ENCODE data around the gene KRTAP9-8.
"Not testable (repeated sequence)": the region's sequence is repeated elsewhere in the genome, so short reads cannot be mapped to it uniquely, and the experiment has no call there.

KRTAP9-8 gene

GRCh38 chr17:41212524-41213169 is 25.2 kb upstream of the KRTAP9-8 start:
- TF ChIP-seq CTCF (IDR thresholded peaks at IDR 0.05; ENCODE audit: low read depth, low read length, missing control alignments): no peak
- Histone ChIP-seq H3K27me3 (replicated peaks) (no peaks in the 10 kb centered on the region), H3K27ac (no peak overlapping the region), H3K36me3 (replicated peaks) (no peaks in the 10 kb centered on the region), H3K4me3 (ENCODE audit: low read depth, low read length) (no peak overlapping the region)
- no peak for DNase-seq
- in situ Hi-C loops (cut with HindIII; ENCODE audit: low pct_ligation_motif_present, low sequenced_read_pairs): no loop called here

- no peak overlapping the region for H3K4me3 ChIP-seq (ENCODE audit: low read depth, low read length)
These were observed 22.1 kb upstream of the KRTAP9-8 start for GRCh38 chr17:41215681-41216080.

GRCh38 chr17:41223821-41224220 is 14.0 kb upstream of the KRTAP9-8 start:
- no peak for DNase-seq
- in situ Hi-C loops (cut with HindIII; ENCODE audit: low pct_ligation_motif_present, low sequenced_read_pairs): no loop called here
- no peak overlapping the region for H3K4me3 ChIP-seq (ENCODE audit: low read depth, low read length)
- no peak overlapping the region for H3K27ac ChIP-seq
- H3K27me3 ChIP-seq (replicated peaks): no peaks in the 10 kb centered on the region
- H3K36me3 ChIP-seq (replicated peaks): no peaks in the 10 kb centered on the region
- TF ChIP-seq CTCF (IDR thresholded peaks at IDR 0.05; ENCODE audit: low read depth, low read length, missing control alignments): no peak

More at GRCh38 chr17:41215681-41216080, 22.1 kb upstream of the KRTAP9-8 start:
- H3K36me3 ChIP-seq (replicated peaks): no peaks in the 10 kb centered on the region
- no peak for TF ChIP-seq CTCF (IDR thresholded peaks at IDR 0.05; ENCODE audit: low read depth, low read length, missing control alignments)
- in situ Hi-C loops (cut with HindIII; ENCODE audit: low pct_ligation_motif_present, low sequenced_read_pairs): no loop called here
- DNase-seq: no peak
- no peak overlapping the region for H3K27ac ChIP-seq
- no peaks in the 10 kb centered on the region for H3K27me3 ChIP-seq (replicated peaks)

GRCh38 chr17:41226051-41226450 is 11.7 kb upstream of the KRTAP9-8 start:
- Histone ChIP-seq H3K4me3 (ENCODE audit: low read depth, low read length) (no peak overlapping the region), H3K27ac (no peak overlapping the region), H3K27me3 (replicated peaks) (no peaks in the 10 kb centered on the region), H3K36me3 (replicated peaks) (no peaks in the 10 kb centered on the region)
- no peak for TF ChIP-seq CTCF (IDR thresholded peaks at IDR 0.05; ENCODE audit: low read depth, low read length, missing control alignments)
- in situ Hi-C loops (cut with HindIII; ENCODE audit: low pct_ligation_motif_present, low sequenced_read_pairs): no loop called here
- no peak for DNase-seq

- H3K36me3 ChIP-seq (replicated peaks); H3K4me3 ChIP-seq (ENCODE audit: low read depth, low read length); H3K27ac ChIP-seq; in situ Hi-C loops (cut with HindIII; ENCODE audit: low pct_ligation_motif_present, low sequenced_read_pairs); H3K27me3 ChIP-seq (replicated peaks); DNase-seq: not testable (repeated sequence)
These were observed 11.2 kb upstream of the KRTAP9-8 start, which contains the start of gene KRTAP9-2 for GRCh38 chr17:41226598-41227095. KRTAP9-2 (plus strand) TSS chr17:41226648; CDS start chr17:41226655, 7 bp downstream.

- H3K27me3 ChIP-seq (replicated peaks): no peaks in the 10 kb centered on the region
These were observed 7.7 kb upstream of the KRTAP9-8 start for GRCh38 chr17:41230094-41230493.

More at GRCh38 chr17:41230094-41230493, 7.7 kb upstream of the KRTAP9-8 start:
- TF ChIP-seq CTCF (IDR thresholded peaks at IDR 0.05; ENCODE audit: low read depth, low read length, missing control alignments): no peak
- no peak overlapping the region for H3K27ac ChIP-seq
- H3K36me3 ChIP-seq (replicated peaks): no peaks in the 10 kb centered on the region
- DNase-seq: no peak
- in situ Hi-C loops (cut with HindIII; ENCODE audit: low pct_ligation_motif_present, low sequenced_read_pairs): no loop called here
- H3K4me3 ChIP-seq (ENCODE audit: low read depth, low read length): no peak overlapping the region
